HFFc6 (cell line): Measurements from ENCODE around the gene PARD3. TPM values are rescaled to one million over a fixed set of nuclear protein-coding genes. Genes with fewer than 3 reads are reported as not detected.
A peak's percentile ranks its signal among the peaks of the same experiment; 100 is the strongest.

ENCODE experiments used
- DNase-seq: peaks from one replicate; pipeline ENCODE4 v3.0.0-alpha.2; 2018
- H3K27ac Mint-ChIP-seq: 2 replicates; pipeline ENCODE4 v1.8.0; 2020; ENCODE audit warnings: mild to moderate bottlenecking, mixed read lengths
- H3K27me3 Mint-ChIP-seq: 2 replicates; pipeline ENCODE4 v1.8.0; 2021; ENCODE audit warnings: mild to moderate bottlenecking, moderate library complexity, mixed read lengths; ENCODE audit not compliant: insufficient read depth
- H3K36me3 Mint-ChIP-seq: 2 replicates; pipeline ENCODE4 v1.8.0; 2021; ENCODE audit warnings: low read depth, mixed read lengths
- H3K4me1 Mint-ChIP-seq: 2 replicates; pipeline ENCODE4 v1.8.0; 2020; ENCODE audit warnings: low read depth, mixed read lengths
- H3K4me3 Mint-ChIP-seq: 2 replicates; pipeline ENCODE4 v1.8.0; 2020; ENCODE audit warnings: mild to moderate bottlenecking, moderate library complexity, mixed read lengths
- H3K9me3 Mint-ChIP-seq: 2 replicates; pipeline ENCODE4 v1.8.0; 2020; ENCODE audit warnings: mild to moderate bottlenecking, mixed read lengths
- total RNA-seq, 6 experiments: library from RNA; stranded (reverse); fragmentation: NEBNext Ultra II Directional; extraction: Animal tissue kit (Norgen Biotek cat#: 25700); gene quantifications; 2 replicates in 1 of 6; 3 replicates in 5 of 6; pipeline ENCODE4 v1.2.3, GENCODE V29; 2021
- TF ChIP-seq, protein P1 (sequence below): fragments of 200-600 bp; sonication (generic); IDR thresholded peaks from 2 replicates; pipeline ENCODE4 v1.5.0; 2021; ENCODE audit warnings: antibody characterized with exemption, mild to moderate bottlenecking

Gene PARD3
- total RNA-seq, 6 experiments from 2014 or later = 19.9 to 24.3 (median 23.1) TPM

DNA sequence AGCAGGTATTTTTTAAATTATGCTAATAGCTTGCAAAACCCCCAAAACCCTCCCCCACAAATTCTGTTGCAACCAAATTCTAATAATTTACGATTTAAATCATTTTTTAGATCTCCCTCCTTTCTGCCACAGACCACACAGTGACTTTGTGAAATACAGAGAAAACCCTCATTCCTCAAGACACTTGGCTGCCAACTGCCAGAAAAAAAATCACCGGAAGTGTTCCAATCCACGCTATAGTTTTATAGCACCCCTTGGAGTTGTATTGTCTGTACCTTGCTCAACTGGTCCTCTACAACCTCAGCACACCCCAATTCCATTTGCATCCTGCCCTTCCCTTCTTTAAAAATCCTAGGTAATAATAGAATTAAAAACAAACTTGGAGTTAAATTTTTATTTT, 560.1 kb downstream of the PARD3 start:
- Mint-ChIP-seq H3K4me1 (peaks cover 10% of the 10 kb centered on the region), H3K27me3 (no peaks in the 10 kb centered on the region; the same call in 1 of the 2 replicates), H3K9me3 (no peaks in the 10 kb centered on the region), H3K36me3 (no peaks in the 10 kb centered on the region), H3K27ac (no peak overlapping the region), H3K4me3 (no peak overlapping the region)
- DNase-seq = no peak
- TF ChIP-seq, protein P1, sequence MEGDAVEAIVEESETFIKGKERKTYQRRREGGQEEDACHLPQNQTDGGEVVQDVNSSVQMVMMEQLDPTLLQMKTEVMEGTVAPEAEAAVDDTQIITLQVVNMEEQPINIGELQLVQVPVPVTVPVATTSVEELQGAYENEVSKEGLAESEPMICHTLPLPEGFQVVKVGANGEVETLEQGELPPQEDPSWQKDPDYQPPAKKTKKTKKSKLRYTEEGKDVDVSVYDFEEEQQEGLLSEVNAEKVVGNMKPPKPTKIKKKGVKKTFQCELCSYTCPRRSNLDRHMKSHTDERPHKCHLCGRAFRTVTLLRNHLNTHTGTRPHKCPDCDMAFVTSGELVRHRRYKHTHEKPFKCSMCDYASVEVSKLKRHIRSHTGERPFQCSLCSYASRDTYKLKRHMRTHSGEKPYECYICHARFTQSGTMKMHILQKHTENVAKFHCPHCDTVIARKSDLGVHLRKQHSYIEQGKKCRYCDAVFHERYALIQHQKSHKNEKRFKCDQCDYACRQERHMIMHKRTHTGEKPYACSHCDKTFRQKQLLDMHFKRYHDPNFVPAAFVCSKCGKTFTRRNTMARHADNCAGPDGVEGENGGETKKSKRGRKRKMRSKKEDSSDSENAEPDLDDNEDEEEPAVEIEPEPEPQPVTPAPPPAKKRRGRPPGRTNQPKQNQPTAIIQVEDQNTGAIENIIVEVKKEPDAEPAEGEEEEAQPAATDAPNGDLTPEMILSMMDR = no peak

DNA sequence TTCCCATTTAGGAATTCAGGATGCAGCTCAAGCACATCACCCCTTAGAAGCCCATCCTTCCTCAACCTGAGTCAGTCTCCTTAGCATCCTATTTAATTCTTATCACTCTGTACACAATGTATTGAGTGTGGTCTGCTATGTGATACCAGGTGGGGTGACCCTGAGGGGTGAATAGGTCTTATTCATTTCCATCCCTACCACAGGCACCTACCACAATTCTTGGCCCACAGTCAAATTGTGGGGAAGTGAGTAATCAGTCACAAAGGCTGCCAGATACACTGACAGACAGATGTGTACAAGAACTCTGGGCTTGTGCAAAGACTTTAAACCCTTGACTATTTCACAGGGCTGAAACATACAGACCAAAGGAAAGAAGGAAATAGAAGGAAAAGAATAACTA, 560.5 kb downstream of the PARD3 start:
- Mint-ChIP-seq H3K4me3 (no peak overlapping the region), H3K4me1 (peaks cover 10% of the 10 kb centered on the region), H3K27me3 (no peaks in the 10 kb centered on the region; the same call in 1 of the 2 replicates), H3K36me3 (no peaks in the 10 kb centered on the region), H3K9me3 (no peaks in the 10 kb centered on the region), H3K27ac (no peak overlapping the region)
- peak; percentile 7 for DNase-seq
- TF ChIP-seq, protein P1 = no peak

DNA sequence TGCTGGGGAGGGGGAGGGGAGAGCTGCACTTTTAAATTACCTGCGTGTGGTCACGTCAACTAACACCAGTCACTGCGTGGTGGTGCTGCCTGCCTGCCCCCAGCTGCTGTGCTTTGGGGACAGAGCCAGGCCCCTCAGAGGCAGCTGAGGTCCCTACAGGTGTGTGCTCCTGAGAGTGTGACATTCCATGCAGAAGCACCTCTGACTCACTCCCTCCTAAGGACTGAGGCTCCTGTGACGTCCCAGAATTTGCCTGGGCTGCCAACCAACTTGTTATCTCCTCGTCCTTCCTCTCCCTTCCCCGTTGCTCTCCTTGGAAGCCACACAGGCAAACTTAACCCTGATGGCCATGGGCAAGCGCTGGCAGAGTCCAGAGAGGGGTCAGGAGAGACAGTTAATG, 563.0 kb downstream of the PARD3 start:
- no peaks in the 10 kb centered on the region; the same call in 1 of the 2 replicates for H3K27me3 Mint-ChIP-seq
- no peaks in the 10 kb centered on the region for H3K9me3 Mint-ChIP-seq
- peaks cover 10% of the 10 kb centered on the region for H3K4me1 Mint-ChIP-seq
- H3K4me3 Mint-ChIP-seq = no peak overlapping the region
- no peak for DNase-seq
- TF ChIP-seq, protein P1 = no peak
- no peaks in the 10 kb centered on the region for H3K36me3 Mint-ChIP-seq
- no peak overlapping the region for H3K27ac Mint-ChIP-seq

DNA sequence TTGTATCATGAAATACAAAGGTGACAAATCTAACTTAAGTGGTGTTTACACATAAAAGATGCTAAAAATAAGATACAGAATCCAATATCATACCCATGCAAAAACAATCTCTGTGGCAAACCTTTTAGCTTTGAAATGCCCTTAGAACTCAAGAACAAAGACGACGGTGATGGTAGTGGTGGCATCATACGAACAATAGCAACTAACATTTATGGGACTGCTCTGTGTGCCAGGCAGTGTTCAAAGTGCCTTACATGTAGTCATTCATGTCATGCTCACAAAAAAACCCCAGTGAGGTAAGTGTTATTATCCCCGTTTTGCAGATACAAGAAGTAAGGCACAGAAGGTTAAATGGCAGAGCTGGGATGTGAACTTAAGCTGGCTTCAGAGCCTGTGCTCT, 563.9 kb downstream of the PARD3 start:
- DNase-seq = no peak
- TF ChIP-seq, protein P1 = no peak
- Mint-ChIP-seq H3K9me3 (no peaks in the 10 kb centered on the region), H3K4me1 (peaks cover 10% of the 10 kb centered on the region), H3K27me3 (no peaks in the 10 kb centered on the region; the same call in 1 of the 2 replicates), H3K36me3 (no peaks in the 10 kb centered on the region), H3K27ac (no peak overlapping the region), H3K4me3 (no peak overlapping the region)

DNA sequence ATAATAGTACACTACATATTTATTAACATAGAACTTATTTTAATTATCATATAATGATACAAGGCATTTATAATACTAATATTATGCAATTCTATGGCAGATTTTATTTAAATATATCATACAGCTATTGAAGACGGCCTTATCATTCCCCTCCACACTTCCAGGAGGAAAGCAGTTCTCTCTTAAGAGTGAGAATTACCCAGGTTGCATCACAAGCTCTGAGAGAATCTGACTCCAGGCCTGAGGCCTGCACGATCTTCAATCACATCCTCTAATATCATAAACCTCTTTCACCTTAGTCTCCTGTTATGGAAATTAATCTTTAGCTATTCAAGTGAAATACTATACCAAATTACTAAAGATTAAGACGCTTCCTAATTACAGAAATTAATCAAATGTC, 564.4 kb downstream of the PARD3 start:
- Mint-ChIP-seq H3K36me3 (no peaks in the 10 kb centered on the region), H3K9me3 (no peaks in the 10 kb centered on the region), H3K27ac (no peak overlapping the region), H3K4me3 (no peak overlapping the region), H3K27me3 (no peaks in the 10 kb centered on the region; the same call in 1 of the 2 replicates), H3K4me1 (peaks cover 10% of the 10 kb centered on the region)
- TF ChIP-seq, protein P1 = no peak
- DNase-seq = no peak

DNA sequence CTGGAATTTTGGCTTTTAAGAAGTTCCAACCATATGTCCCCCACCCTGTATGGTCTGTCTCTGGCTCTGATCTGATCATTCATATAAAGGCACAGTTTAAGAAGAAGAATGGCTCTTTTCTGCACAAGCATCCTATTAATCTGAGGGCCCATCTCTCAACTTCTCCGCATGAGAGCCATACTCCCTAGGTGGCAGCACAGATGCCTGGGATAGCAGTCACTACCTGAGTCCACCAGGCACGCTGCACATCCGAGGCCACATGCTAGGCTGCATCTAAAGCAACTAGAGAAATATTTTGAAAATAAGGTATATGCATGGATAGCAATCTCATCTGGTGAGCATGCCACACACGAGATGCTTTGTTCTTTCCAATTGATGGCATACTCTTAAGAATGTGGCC, 565.5 kb downstream of the PARD3 start:
- H3K36me3 Mint-ChIP-seq = no peaks in the 10 kb centered on the region
- H3K4me3 Mint-ChIP-seq = no peak overlapping the region
- peaks cover 2% of the 10 kb centered on the region for H3K4me1 Mint-ChIP-seq
- H3K27ac Mint-ChIP-seq = no peak overlapping the region
- no peak for DNase-seq
- TF ChIP-seq, protein P1 = peak; percentile 13; the same call in 1 of the 2 replicates
- H3K9me3 Mint-ChIP-seq = no peaks in the 10 kb centered on the region
- H3K27me3 Mint-ChIP-seq = no peaks in the 10 kb centered on the region; the same call in 1 of the 2 replicates
